HG03432 (cell line): ENCODE results near the gene PDLIM1.
"Not testable (repeated sequence)": the region's sequence is repeated elsewhere in the genome, so short reads cannot be mapped to it uniquely, and the experiment has no call there.

ENCODE experiments used
- ATAC-seq: cut with Tn5 transposase; IDR thresholded peaks from one replicate; pipeline ENCODE4 v1.9.1; 2021; ENCODE audit warnings: mild to moderate bottlenecking, moderate library complexity; ENCODE audit not compliant: unreplicated experiment

The PDLIM1 gene

GRCh38 chr10:95243318-95243617 lies 47.5 kb downstream of the PDLIM1 start:
- ATAC-seq, result no peak

GRCh38 chr10:95242581-95243317 lies 48.1 kb downstream of the PDLIM1 start:
- no peak for ATAC-seq

DNA sequence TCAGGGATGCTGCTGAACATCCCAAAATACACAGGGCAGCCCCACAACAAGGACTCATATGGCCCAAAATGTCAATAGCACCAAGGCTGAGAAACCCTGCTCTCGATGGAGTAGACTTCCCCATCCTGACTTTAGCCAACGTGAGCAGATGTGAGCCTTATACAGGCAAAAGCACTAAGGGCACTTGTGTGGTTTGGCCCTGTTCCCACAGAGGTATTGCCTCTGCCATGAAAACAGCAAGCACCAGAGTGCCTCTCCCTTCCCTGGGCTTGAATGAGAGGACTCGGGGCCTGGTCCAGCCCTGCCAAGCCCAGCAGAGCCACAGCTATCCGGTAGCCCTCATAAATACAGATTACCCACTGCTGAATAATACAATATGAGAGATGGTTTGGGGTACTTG lies 49.3 kb downstream of the PDLIM1 start:
- no peak for ATAC-seq

GRCh38 chr10:95240811-95241210 lies 50.0 kb downstream of the PDLIM1 start:
- ATAC-seq, result no peak

DNA sequence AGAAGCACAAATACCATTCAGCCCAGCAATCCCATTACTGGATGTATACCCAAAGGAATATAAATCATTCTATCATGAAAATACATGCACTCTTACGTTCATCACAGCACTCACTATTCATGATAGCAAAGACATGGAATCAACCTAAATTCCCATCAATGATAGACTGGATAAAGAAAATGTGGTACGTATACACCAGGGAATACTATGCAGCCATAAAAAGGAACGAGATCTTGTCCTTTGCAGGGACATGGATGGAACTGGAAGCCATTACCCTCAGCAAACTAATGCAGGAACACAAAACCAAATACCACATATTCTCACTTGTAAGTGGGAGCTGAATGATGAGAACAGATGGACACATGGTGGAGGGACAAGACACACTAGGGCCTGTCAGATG lies 50.7 kb downstream of the PDLIM1 start:
- not testable (repeated sequence) for ATAC-seq

- ATAC-seq, result no peak
Observed at GRCh38 chr10:95237376-95238170, 53.2 kb downstream of the PDLIM1 start.

DNA sequence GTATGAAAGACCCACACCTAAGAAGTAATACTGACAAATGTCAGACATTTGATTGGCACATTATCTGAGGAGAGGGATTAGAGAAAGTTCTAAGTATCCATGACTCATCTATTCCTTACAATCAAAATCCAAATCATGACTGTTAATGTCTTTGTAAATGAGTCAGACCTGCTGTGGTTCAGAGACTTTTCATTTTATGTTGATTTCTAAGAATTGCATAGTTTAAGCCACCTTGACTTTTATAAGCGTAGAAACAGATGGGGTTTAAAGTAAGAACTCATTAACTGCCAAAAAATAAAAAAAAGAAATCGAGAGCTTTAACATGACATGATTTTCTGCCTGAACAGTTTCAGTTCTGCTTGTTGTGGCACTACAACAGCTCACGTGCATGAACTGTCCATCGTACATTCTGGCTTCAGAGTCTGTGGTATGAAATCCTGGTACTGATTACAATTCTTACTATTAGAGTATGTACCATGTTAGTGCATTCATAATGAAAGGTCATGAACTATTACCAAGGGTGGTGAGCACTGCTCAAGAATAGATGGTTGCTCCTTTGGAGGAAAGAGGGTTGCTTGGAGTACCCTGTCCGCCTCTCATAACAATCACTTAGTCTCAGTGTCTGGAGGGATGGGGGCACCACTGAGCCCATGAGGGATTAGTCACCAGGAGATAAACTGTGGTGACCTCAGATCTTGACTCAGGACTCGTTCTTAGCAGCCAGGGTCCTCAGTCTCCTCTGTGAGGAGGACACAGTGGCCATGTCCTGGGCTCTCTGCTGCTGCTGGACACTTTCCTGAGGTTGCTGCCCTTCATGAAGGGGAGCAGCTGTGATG lies 54.5 kb downstream of the PDLIM1 start:
- ATAC-seq, result peak; percentile 98

DNA sequence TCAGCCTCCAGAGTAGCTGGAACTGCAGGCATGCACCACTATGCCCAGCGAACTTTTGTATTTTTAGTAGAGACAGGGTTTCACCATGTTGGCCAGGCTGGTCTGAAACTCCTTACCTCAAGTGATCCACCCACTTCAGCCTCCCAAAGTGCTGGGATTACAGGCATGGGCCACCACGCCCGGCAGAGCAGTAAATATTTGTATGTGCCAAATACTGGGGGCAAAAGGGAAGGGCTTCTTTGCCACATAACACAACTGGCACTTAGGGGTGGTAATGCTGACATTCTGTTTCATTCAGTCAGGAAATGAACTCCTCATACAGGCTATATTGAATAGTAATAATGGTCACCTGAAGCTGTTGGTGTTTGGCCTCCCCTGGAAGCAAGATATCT lies 55.1 kb downstream of the PDLIM1 start:
- no peak for ATAC-seq

DNA sequence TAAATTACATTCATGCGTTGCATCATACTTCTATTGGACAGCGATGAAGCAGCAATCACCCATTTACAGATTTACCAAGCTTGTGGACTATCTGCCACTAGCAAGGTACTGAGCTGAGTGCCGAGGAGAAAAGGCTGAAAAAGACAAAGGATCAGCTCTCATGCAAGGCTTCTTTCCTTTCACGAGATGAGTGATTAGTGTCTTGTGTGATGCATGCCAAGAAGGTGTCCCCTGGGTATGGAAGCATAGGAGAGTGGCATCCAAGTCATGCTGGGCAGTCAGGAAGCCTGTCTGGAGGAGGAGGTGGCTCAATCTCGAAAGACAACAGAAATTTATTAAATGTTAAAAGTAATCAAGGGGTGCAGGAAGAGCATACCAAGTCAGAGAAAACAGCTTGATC lies 55.9 kb downstream of the PDLIM1 start:
- ATAC-seq, result no peak

GRCh38 chr10:95233377-95234034 lies 57.3 kb downstream of the PDLIM1 start:
- ATAC-seq, result no peak

DNA sequence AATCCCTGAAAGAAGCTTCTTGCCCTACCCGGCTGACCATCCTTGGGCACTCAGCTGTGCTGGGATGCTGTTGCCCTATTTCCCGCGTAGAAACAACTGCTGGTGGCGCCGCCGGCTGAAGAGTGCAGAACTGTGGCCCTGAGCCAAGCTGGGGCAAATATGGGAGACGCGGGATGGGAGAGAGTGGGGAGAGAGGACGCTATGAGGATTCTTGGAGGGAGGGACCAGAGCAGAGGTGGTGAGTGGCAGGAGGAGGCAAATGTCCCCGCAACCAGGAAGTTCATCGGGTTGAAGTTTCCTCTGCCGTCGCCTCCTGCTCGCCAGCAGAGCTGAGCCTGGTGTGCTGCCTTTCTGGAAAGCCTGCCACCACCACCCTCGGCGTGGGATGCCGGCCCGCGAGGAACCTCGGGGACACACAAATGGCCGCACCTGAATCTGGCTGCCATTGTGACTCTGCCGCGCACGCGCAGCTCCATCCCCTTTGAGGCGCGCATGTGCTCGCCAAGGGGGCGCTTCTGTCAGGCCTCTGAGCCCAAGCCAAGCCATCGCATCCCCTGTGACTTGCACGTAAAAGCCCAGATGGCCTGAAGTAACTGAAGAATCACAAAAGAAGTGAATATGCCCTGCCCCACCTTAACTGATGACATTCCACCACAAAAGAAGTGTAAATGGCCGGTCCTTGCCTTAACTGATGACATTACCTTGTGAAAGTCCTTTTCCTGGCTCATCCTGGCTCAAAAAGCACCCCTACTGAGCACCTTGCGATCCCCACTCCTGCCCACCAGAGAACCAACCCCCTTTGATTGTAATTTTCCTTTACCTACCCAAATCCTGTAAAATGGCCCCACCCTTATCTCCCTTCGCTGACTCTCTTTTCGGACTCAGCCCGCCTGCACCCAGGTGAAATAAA lies 59.9 kb downstream of the PDLIM1 start:
- ATAC-seq, result peak; percentile 88

GRCh38 chr10:95229724-95230627 lies 60.8 kb downstream of the PDLIM1 start:
- no peak for ATAC-seq

DNA sequence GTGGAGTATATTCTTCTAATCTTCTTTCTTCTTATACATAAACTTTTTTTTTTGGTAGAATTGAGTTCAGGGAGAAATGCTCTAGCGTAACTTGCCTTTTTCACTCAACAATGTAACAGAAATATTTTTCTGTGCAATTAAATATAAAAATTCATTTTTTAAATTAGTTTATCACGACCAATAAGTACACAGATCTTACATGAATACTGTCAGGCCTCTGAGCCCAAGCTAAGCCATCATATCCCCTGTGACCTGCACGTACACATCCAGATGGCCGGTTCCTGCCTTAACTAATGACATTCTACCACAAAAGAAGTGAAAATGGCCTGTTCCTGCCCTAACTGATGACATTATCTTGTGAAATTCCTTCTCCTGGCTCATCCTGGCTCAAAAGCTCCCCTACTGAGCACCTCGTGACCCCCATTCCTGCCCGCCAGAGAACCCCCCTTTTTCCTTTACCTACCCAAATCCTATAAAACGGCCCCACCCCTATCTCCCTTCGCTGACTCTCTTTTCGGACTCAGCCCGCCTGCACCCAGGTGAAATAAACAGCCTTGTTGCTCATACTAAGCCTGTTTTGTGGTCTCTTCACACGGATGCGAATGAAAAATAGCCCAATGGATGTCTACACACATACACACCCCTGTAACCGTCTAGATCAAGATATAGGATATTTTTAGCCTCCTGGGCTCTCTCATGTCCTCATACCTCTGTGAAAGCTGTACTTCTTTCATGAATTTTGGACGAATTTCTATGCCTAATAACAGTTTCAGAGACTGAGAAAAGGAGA lies 61.7 kb downstream of the PDLIM1 start:
- ATAC-seq, result not testable (repeated sequence)

DNA sequence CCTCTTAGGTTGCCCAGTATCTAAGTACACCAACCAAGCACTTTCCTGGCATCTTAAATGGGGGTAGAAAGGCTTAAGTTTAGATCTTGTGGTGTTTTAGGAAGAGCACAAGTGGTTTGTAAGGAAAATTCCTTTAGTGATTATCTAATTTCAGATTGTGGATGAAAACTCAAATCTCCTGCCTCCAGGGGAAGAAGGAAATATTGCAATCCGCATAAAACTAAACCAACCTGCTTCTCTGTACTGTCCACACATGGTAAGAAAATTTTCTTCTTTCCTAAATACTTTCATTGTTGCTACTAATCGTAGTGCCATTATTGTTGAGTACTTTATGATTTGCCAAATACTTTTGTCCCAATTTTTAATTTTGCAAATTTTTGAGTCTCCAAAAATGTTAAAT lies 65.7 kb downstream of the PDLIM1 start:
- no peak for ATAC-seq

- no peak for ATAC-seq
Observed at GRCh38 chr10:95221124-95221523, 69.7 kb downstream of the PDLIM1 start.

- no peak for ATAC-seq
Observed at GRCh38 chr10:95220539-95220938, 70.3 kb downstream of the PDLIM1 start.

DNA sequence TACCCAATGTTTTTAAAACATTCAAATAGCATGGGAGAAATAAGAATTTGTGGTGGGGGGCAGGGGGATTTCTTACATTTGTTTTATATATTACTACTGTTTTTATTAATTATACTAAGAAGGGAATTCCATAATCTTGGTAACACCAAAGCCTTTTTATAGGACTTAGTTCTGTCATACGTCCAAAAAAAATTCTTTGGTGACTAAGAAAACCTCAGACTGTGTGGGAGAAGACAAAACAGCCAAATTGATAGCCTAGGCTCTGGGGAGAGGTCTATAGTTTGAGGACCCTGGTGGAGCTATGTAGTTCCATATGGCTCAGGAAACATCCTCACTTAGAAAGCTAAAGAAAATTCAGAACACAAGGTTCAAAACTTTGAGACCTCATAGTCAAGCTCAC lies 73.3 kb downstream of the PDLIM1 start:
- ATAC-seq, result no peak

- peak; percentile 51 for ATAC-seq
Observed at GRCh38 chr10:95214793-95215192, 76.0 kb downstream of the PDLIM1 start.
